ENCODE data around the gene FBXW2. TPM values are rescaled to one million over a fixed set of nuclear protein-coding genes. Genes with fewer than 3 reads are reported as not detected.

Gene FBXW2
- total and polyA plus RNA-seq, 4 donors: 34.7 to 50.0 (median 48.0) TPM

- no peak for DNase-seq (ENCODE audit: low read depth in 4 of 6, low spot score in 6 of 6)
- H3K27me3 ChIP-seq (ENCODE audit: control insufficient read depth, insufficient read depth, low read length): no peaks in the 10 kb centered on the region
- WGBS (ENCODE audit: insufficient coverage): no CpG with 5 or more reads among the region's 1 CpG
These were observed 68.3 kb downstream of the FBXW2 start for GRCh38 chr9:120724757-120725400.

GRCh38 chr9:120723565-120723964, 69.7 kb downstream of the FBXW2 start:
- no peaks in the 10 kb centered on the region for H3K4me1 ChIP-seq (ENCODE audit: control insufficient read depth, insufficient read depth, low read length)
- H3K27me3 ChIP-seq (ENCODE audit: control insufficient read depth, insufficient read depth, low read length): no peaks in the 10 kb centered on the region
- no CpG with 5 or more reads among the region's 3 CpGs for WGBS (ENCODE audit: insufficient coverage)
- no peak overlapping the region for H3K4me3 ChIP-seq (ENCODE audit: low read depth, low read length)
- H3K9me3 ChIP-seq (ENCODE audit: control insufficient read depth, insufficient read depth, low read length): no peaks in the 10 kb centered on the region
- peak overlapping the region; percentile 79 for H3K27ac ChIP-seq (ENCODE audit: low read depth, low read length)
- peak in 1 of 6 donors; percentile 40 for DNase-seq (ENCODE audit: low read depth in 4 of 6, low spot score in 6 of 6)
- no peaks in the 10 kb centered on the region for H3K36me3 ChIP-seq (ENCODE audit: control insufficient read depth, insufficient read depth, low read length)

More at GRCh38 chr9:120724757-120725400, 68.3 kb downstream of the FBXW2 start:
- Histone ChIP-seq H3K36me3 (ENCODE audit: control insufficient read depth, insufficient read depth, low read length) (no peaks in the 10 kb centered on the region), H3K27ac (ENCODE audit: low read depth, low read length) (no peak overlapping the region), H3K9me3 (ENCODE audit: control insufficient read depth, insufficient read depth, low read length) (no peaks in the 10 kb centered on the region), H3K4me1 (ENCODE audit: control insufficient read depth, insufficient read depth, low read length) (no peaks in the 10 kb centered on the region), H3K4me3 (ENCODE audit: low read depth, low read length) (no peak overlapping the region)

DNA sequence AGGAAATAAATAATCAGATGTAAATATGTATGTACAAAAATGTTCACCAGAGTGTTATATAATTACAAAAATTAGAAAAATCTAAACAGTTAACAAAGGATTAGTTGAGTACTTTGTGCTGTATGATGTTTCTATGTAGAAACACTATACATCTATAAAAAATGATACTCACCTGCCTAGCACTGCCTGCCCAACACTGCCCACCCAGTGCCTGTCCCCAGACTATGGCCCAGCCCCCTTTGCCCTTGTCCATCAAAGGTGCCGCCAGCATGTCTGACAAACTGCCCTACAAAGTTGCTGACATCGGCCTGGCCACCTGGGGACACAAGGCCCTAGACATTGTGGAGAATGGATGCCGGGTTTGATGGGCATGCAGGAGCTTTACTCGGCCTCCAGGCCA, 72.8 kb downstream of the FBXW2 start:
- Histone ChIP-seq H3K4me1 (ENCODE audit: control insufficient read depth, insufficient read depth, low read length) (peaks cover 2% of the 10 kb centered on the region), H3K27ac (ENCODE audit: low read depth, low read length) (no peak overlapping the region), H3K36me3 (ENCODE audit: control insufficient read depth, insufficient read depth, low read length) (no peaks in the 10 kb centered on the region), H3K4me3 (ENCODE audit: low read depth, low read length) (no peak overlapping the region), H3K9me3 (ENCODE audit: control insufficient read depth, insufficient read depth, low read length) (no peaks in the 10 kb centered on the region), H3K27me3 (ENCODE audit: control insufficient read depth, insufficient read depth, low read length) (no peaks in the 10 kb centered on the region)
- DNase-seq (ENCODE audit: low read depth in 4 of 6, low spot score in 6 of 6): no peak
- 98% methylated on average over 4 of the region's 4 CpGs for WGBS (ENCODE audit: insufficient coverage)

- Histone ChIP-seq H3K4me1 (ENCODE audit: control insufficient read depth, insufficient read depth, low read length) (peaks cover 10% of the 10 kb centered on the region), H3K27ac (ENCODE audit: low read depth, low read length) (no peak overlapping the region), H3K9me3 (ENCODE audit: control insufficient read depth, insufficient read depth, low read length) (no peaks in the 10 kb centered on the region), H3K27me3 (ENCODE audit: control insufficient read depth, insufficient read depth, low read length) (no peaks in the 10 kb centered on the region), H3K36me3 (ENCODE audit: control insufficient read depth, insufficient read depth, low read length) (no peaks in the 10 kb centered on the region), H3K4me3 (ENCODE audit: low read depth, low read length) (no peak overlapping the region)
- no peak for DNase-seq (ENCODE audit: low read depth in 4 of 6, low spot score in 6 of 6)
- WGBS (ENCODE audit: insufficient coverage): 94% methylated on average over 2 of the region's 3 CpGs
These were observed 74.9 kb downstream of the FBXW2 start for GRCh38 chr9:120718316-120718715.

GRCh38 chr9:120717176-120717575, 76.0 kb downstream of the FBXW2 start:
- H3K36me3 ChIP-seq (ENCODE audit: control insufficient read depth, insufficient read depth, low read length): no peaks in the 10 kb centered on the region
- no peaks in the 10 kb centered on the region for H3K27me3 ChIP-seq (ENCODE audit: control insufficient read depth, insufficient read depth, low read length)
- H3K9me3 ChIP-seq (ENCODE audit: control insufficient read depth, insufficient read depth, low read length): no peaks in the 10 kb centered on the region
- 78% methylated on average over 1 of the region's 2 CpGs for WGBS (ENCODE audit: insufficient coverage)
- H3K27ac ChIP-seq (ENCODE audit: low read depth, low read length): no peak overlapping the region
- peak in 1 of 6 donors; percentile 24 for DNase-seq (ENCODE audit: low read depth in 4 of 6, low spot score in 6 of 6)
- H3K4me1 ChIP-seq (ENCODE audit: control insufficient read depth, insufficient read depth, low read length): peaks cover 10% of the 10 kb centered on the region
- H3K4me3 ChIP-seq (ENCODE audit: low read depth, low read length): no peak overlapping the region

- Histone ChIP-seq H3K27ac (ENCODE audit: low read depth, low read length) (no peak overlapping the region), H3K36me3 (ENCODE audit: control insufficient read depth, insufficient read depth, low read length) (no peaks in the 10 kb centered on the region), H3K4me3 (ENCODE audit: low read depth, low read length) (no peak overlapping the region), H3K27me3 (ENCODE audit: control insufficient read depth, insufficient read depth, low read length) (no peaks in the 10 kb centered on the region), H3K4me1 (ENCODE audit: control insufficient read depth, insufficient read depth, low read length) (peaks cover 13% of the 10 kb centered on the region), H3K9me3 (ENCODE audit: control insufficient read depth, insufficient read depth, low read length) (no peaks in the 10 kb centered on the region)
- WGBS (ENCODE audit: insufficient coverage): 100% methylated on average over 3 of the region's 5 CpGs
- peak in 1 of 6 donors; percentile 27 for DNase-seq (ENCODE audit: low read depth in 4 of 6, low spot score in 6 of 6)
These were observed 76.7 kb downstream of the FBXW2 start for GRCh38 chr9:120716483-120716882.

GRCh38 chr9:120715389-120715924, 77.8 kb downstream of the FBXW2 start:
- Histone ChIP-seq H3K4me1 (ENCODE audit: control insufficient read depth, insufficient read depth, low read length) (peaks cover 13% of the 10 kb centered on the region), H3K36me3 (ENCODE audit: control insufficient read depth, insufficient read depth, low read length) (no peaks in the 10 kb centered on the region), H3K9me3 (ENCODE audit: control insufficient read depth, insufficient read depth, low read length) (no peaks in the 10 kb centered on the region), H3K27me3 (ENCODE audit: control insufficient read depth, insufficient read depth, low read length) (no peaks in the 10 kb centered on the region), H3K27ac (ENCODE audit: low read depth, low read length) (peak overlapping the region; percentile 90), H3K4me3 (ENCODE audit: low read depth, low read length) (peak overlapping the region; percentile 70)
- peak in 2 of 6 donors; percentile 68 to 78 for DNase-seq (ENCODE audit: low read depth in 4 of 6, low spot score in 6 of 6)
- 23% methylated on average over 11 of the region's 14 CpGs for WGBS (ENCODE audit: insufficient coverage)

DNA sequence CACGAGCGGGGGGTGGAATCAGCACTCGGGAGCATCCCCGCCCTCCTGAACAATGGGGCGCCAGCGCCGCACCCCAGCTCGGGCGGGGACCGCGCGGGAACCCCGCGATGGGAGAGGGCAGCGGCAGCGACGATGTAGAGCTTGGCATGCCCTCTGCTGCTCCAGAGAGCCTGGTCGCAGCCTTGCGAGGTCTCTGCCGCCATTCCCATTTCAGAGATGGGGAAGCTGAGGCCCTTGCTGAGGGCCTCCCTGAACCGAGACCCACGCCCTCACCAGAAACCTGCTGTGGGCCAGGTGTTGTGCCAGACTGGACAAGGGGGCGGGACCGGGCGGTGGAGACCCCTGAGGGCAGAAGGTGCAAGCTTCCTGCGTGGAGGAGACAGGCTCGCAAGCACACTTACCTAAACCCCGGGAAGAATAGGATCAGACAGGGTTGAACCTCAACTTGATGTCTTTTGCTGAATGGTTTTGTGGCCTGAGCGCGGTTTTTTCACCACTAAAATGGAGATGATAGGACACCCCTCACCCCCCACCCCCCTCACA, 78.3 kb downstream of the FBXW2 start:
- Histone ChIP-seq H3K27me3 (ENCODE audit: control insufficient read depth, insufficient read depth, low read length) (no peaks in the 10 kb centered on the region), H3K4me3 (ENCODE audit: low read depth, low read length) (peak overlapping the region; percentile 70), H3K9me3 (ENCODE audit: control insufficient read depth, insufficient read depth, low read length) (no peaks in the 10 kb centered on the region), H3K27ac (ENCODE audit: low read depth, low read length) (peak overlapping the region; percentile 90), H3K36me3 (ENCODE audit: control insufficient read depth, insufficient read depth, low read length) (no peaks in the 10 kb centered on the region), H3K4me1 (ENCODE audit: control insufficient read depth, insufficient read depth, low read length) (peaks cover 17% of the 10 kb centered on the region)
- DNase-seq (ENCODE audit: low read depth in 4 of 6, low spot score in 6 of 6): peak in 2 of 6 donors; percentile 48 to 69
- WGBS (ENCODE audit: insufficient coverage): 1% methylated on average over 25 of the region's 30 CpGs

- Histone ChIP-seq H3K36me3 (ENCODE audit: control insufficient read depth, insufficient read depth, low read length) (no peaks in the 10 kb centered on the region), H3K9me3 (ENCODE audit: control insufficient read depth, insufficient read depth, low read length) (no peaks in the 10 kb centered on the region), H3K4me1 (ENCODE audit: control insufficient read depth, insufficient read depth, low read length) (peaks cover 23% of the 10 kb centered on the region), H3K27ac (ENCODE audit: low read depth, low read length) (peak within 1 kb of the TSS; percentile 90), H3K27me3 (ENCODE audit: control insufficient read depth, insufficient read depth, low read length) (no peaks in the 10 kb centered on the region), H3K4me3 (ENCODE audit: low read depth, low read length) (peak within 1 kb of the TSS; percentile 78)
- WGBS (ENCODE audit: insufficient coverage): under 1% methylated on average over 102 of the region's 102 CpGs
- DNase-seq (ENCODE audit: low read depth in 4 of 6, low spot score in 6 of 6): peak; percentile 87 to 99 (median 97)
These were observed 78.9 kb downstream of the FBXW2 start, which contains the start of gene MEGF9 for GRCh38 chr9:120714088-120714845. Gene MEGF9 (minus strand): TSS chr9:120714470. CDS start chr9:120714358, 112 bp downstream.

Measured in spinal cord (tissue), 10 donors.